ENCODE measurements around the gene LRRC4C.
A peak's percentile ranks its signal among the peaks of the same experiment; 100 is the strongest.

- TF ChIP-seq CTCF (conservative IDR thresholded peaks at IDR 0.05; ENCODE audit: low read depth in 2 of 2): no peak
- no peak for TF ChIP-seq ETS1 (IDR thresholded peaks at IDR 0.05)
- no peak for TF ChIP-seq JUNB (IDR thresholded peaks at IDR 0.05; ENCODE audit: unreplicated experiment)
- no peak for TF ChIP-seq STAT1 (IDR thresholded peaks at IDR 0.05; ENCODE audit: unreplicated experiment)
- no peak for TF ChIP-seq POLR2AphosphoS5 (IDR thresholded peaks at IDR 0.05; ENCODE audit: low read depth)
- TF ChIP-seq, protein P1, sequence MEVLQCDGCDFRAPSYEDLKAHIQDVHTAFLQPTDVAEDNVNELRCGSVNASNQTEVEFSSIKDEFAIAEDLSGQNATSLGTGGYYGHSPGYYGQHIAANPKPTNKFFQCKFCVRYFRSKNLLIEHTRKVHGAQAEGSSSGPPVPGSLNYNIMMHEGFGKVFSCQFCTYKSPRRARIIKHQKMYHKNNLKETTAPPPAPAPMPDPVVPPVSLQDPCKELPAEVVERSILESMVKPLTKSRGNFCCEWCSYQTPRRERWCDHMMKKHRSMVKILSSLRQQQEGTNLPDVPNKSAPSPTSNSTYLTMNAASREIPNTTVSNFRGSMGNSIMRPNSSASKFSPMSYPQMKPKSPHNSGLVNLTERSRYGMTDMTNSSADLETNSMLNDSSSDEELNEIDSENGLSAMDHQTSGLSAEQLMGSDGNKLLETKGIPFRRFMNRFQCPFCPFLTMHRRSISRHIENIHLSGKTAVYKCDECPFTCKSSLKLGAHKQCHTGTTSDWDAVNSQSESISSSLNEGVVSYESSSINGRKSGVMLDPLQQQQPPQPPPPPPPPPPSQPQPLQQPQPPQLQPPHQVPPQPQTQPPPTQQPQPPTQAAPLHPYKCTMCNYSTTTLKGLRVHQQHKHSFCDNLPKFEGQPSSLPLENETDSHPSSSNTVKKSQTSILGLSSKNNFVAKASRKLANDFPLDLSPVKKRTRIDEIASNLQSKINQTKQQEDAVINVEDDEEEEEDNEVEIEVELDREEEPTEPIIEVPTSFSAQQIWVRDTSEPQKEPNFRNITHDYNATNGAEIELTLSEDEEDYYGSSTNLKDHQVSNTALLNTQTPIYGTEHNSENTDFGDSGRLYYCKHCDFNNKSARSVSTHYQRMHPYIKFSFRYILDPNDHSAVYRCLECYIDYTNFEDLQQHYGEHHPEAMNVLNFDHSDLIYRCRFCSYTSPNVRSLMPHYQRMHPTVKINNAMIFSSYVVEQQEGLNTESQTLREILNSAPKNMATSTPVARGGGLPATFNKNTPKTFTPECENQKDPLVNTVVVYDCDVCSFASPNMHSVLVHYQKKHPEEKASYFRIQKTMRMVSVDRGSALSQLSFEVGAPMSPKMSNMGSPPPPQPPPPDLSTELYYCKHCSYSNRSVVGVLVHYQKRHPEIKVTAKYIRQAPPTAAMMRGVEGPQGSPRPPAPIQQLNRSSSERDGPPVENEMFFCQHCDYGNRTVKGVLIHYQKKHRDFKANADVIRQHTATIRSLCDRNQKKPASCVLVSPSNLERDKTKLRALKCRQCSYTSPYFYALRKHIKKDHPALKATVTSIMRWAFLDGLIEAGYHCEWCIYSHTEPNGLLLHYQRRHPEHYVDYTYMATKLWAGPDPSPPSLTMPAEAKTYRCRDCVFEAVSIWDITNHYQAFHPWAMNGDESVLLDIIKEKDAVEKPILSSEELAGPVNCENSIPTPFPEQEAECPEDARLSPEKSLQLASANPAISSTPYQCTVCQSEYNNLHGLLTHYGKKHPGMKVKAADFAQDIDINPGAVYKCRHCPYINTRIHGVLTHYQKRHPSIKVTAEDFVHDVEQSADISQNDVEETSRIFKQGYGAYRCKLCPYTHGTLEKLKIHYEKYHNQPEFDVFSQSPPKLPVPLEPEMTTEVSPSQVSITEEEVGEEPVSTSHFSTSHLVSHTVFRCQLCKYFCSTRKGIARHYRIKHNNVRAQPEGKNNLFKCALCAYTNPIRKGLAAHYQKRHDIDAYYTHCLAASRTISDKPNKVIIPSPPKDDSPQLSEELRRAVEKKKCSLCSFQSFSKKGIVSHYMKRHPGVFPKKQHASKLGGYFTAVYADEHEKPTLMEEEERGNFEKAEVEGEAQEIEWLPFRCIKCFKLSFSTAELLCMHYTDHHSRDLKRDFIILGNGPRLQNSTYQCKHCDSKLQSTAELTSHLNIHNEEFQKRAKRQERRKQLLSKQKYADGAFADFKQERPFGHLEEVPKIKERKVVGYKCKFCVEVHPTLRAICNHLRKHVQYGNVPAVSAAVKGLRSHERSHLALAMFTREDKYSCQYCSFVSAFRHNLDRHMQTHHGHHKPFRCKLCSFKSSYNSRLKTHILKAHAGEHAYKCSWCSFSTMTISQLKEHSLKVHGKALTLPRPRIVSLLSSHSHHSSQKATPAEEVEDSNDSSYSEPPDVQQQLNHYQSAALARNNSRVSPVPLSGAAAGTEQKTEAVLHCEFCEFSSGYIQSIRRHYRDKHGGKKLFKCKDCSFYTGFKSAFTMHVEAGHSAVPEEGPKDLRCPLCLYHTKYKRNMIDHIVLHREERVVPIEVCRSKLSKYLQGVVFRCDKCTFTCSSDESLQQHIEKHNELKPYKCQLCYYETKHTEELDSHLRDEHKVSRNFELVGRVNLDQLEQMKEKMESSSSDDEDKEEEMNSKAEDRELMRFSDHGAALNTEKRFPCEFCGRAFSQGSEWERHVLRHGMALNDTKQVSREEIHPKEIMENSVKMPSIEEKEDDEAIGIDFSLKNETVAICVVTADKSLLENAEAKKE (CRISPR knock-in tag; IDR thresholded peaks at IDR 0.05): peak; percentile 57; the same call in 1 of the 2 replicates
- TF ChIP-seq EZH2 (IDR thresholded peaks at IDR 0.05; ENCODE audit: low read depth, unreplicated experiment): no peak
- TF ChIP-seq CREB1 (CRISPR knock-in tag; IDR thresholded peaks at IDR 0.05; ENCODE audit: low read depth): no peak
- no peak for TF ChIP-seq EZH2phosphoT487 (IDR thresholded peaks at IDR 0.05; ENCODE audit: unreplicated experiment)
- TF ChIP-seq REST (IDR thresholded peaks at IDR 0.05; ENCODE audit: unreplicated experiment): no peak
- no peak for TF ChIP-seq NANOG (IDR thresholded peaks at IDR 0.05; ENCODE audit: borderline replicate concordance)
- TF ChIP-seq ZNF114 (CRISPR knock-in tag; IDR thresholded peaks at IDR 0.05): no peak
Measured at GRCh38 chr11:40841231-40841630, 618.2 kb downstream of the LRRC4C start.

Data from GM23338 (cell line).